ENCODE results near the gene FUOM.
"Not testable (repeated sequence)": the region's sequence is repeated elsewhere in the genome, so short reads cannot be mapped to it uniquely, and the experiment has no call there.

FUOM gene

GRCh38 chr10:133324857-133325260 lies 33.0 kb downstream of the FUOM start:
- H3K4me3 ChIP-seq (replicated peaks; ENCODE audit: low read depth, low read length): peak overlapping the region; percentile 22; the same call in 1 of the 2 replicates
- no peak for TF ChIP-seq CTCF (IDR thresholded peaks at IDR 0.05; ENCODE audit: low read depth, low read length, missing control alignments)
- no peak for DNase-seq (ENCODE audit: extremely low read depth, low read depth)

GRCh38 chr10:133324198-133324792 lies 33.5 kb downstream of the FUOM start:
- no peak for DNase-seq (ENCODE audit: extremely low read depth, low read depth)
- no peak for TF ChIP-seq CTCF (IDR thresholded peaks at IDR 0.05; ENCODE audit: low read depth, low read length, missing control alignments)
- no peak overlapping the region for H3K4me3 ChIP-seq (replicated peaks; ENCODE audit: low read depth, low read length)

- DNase-seq (ENCODE audit: extremely low read depth, low read depth); H3K4me3 ChIP-seq (replicated peaks; ENCODE audit: low read depth, low read length): not testable (repeated sequence)
Observed at GRCh38 chr10:133322064-133322709, 35.6 kb downstream of the FUOM start.

GRCh38 chr10:133320852-133321422 lies 36.9 kb downstream of the FUOM start:
- H3K4me3 ChIP-seq (replicated peaks; ENCODE audit: low read depth, low read length); DNase-seq (ENCODE audit: extremely low read depth, low read depth): not testable (repeated sequence)

GRCh38 chr10:133318494-133319127 lies 39.2 kb downstream of the FUOM start:
- no peak for DNase-seq (ENCODE audit: extremely low read depth, low read depth)

GRCh38 chr10:133316732-133317131 lies 41.1 kb downstream of the FUOM start:
- no peak overlapping the region for H3K4me3 ChIP-seq (replicated peaks; ENCODE audit: low read depth, low read length)
- no peak for TF ChIP-seq CTCF (IDR thresholded peaks at IDR 0.05; ENCODE audit: low read depth, low read length, missing control alignments)
- no peak for DNase-seq (ENCODE audit: extremely low read depth, low read depth)

More at GRCh38 chr10:133318494-133319127, 39.2 kb downstream of the FUOM start:
- TF ChIP-seq CTCF (IDR thresholded peaks at IDR 0.05; ENCODE audit: low read depth, low read length, missing control alignments): peak; percentile 68
- H3K4me3 ChIP-seq (replicated peaks; ENCODE audit: low read depth, low read length): peak overlapping the region; percentile 32

GRCh38 chr10:133316266-133316665 lies 41.6 kb downstream of the FUOM start:
- TF ChIP-seq CTCF (IDR thresholded peaks at IDR 0.05; ENCODE audit: low read depth, low read length, missing control alignments): no peak
- no peak overlapping the region for H3K4me3 ChIP-seq (replicated peaks; ENCODE audit: low read depth, low read length)
- DNase-seq (ENCODE audit: extremely low read depth, low read depth): no peak
